VCaP (cell line): ENCODE data around the gene VAMP2.

ENCODE experiments used
- H3K27ac ChIP-seq: fragments of 450-650 bp; 2 replicates; pipeline ENCODE4 v1.5.1; 2017
- CTCF ChIP-seq: fragments of 450-650 bp; conservative IDR thresholded peaks from 2 replicates; pipeline ENCODE4 v1.5.1; 2017; ENCODE audit warnings: mild to moderate bottlenecking, moderate library complexity

VAMP2 gene

GRCh38 chr17:8142887-8143580 is 19.7 kb downstream of the VAMP2 start:
- no peak for TF ChIP-seq CTCF
- no peak overlapping the region for H3K27ac ChIP-seq

- no peak for TF ChIP-seq CTCF
Measured at GRCh38 chr17:8142158-8142886, 20.4 kb downstream of the VAMP2 start.

GRCh38 chr17:8141741-8142140 is 21.0 kb downstream of the VAMP2 start:
- H3K27ac ChIP-seq = no peak overlapping the region
- TF ChIP-seq CTCF = no peak

More at GRCh38 chr17:8142158-8142886, 20.4 kb downstream of the VAMP2 start:
- H3K27ac ChIP-seq = no peak overlapping the region

GRCh38 chr17:8141045-8141444 is 21.7 kb downstream of the VAMP2 start:
- no peak for TF ChIP-seq CTCF
- H3K27ac ChIP-seq = no peak overlapping the region

- H3K27ac ChIP-seq = peak overlapping the region; percentile 62
- TF ChIP-seq CTCF = no peak
Measured at GRCh38 chr17:8140065-8141029, 22.4 kb downstream of the VAMP2 start.

GRCh38 chr17:8138672-8139371 is 23.9 kb downstream of the VAMP2 start:
- H3K27ac ChIP-seq = peak overlapping the region; percentile 62
- peak; percentile 85 for TF ChIP-seq CTCF
